ENCODE results near the gene MTUS2.

DNA sequence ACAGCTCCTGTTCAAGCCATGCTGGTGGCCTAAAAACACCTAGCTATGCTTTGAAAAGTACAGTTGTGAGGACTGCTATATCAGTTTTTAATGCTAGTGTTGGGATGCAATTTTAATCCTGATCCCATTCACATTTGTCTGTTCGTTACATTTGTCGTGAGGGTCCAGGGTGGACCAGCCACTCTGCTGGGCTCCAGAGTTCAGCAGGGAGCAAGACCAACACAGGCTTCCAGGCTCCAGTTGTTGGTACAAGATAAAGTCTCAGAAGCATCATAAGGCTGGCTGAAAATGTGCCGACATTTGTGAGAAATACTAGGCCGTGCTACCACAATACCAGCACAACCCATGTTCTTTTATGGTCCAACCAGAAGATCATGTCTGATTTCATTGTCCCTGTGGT, 564.7 kb downstream of the MTUS2 start:
- TF ChIP-seq FOXA1 (IDR thresholded peaks at IDR 0.05) (no peak), HDGF (IDR thresholded peaks at IDR 0.05; ENCODE audit: borderline replicate concordance) (no peak)

All from HEK293T (cell line).